ENCODE data around the gene RGPD6.
"Not testable (repeated sequence)": the region's sequence is repeated elsewhere in the genome, so short reads cannot be mapped to it uniquely, and the experiment has no call there.

RGPD6 gene

DNA sequence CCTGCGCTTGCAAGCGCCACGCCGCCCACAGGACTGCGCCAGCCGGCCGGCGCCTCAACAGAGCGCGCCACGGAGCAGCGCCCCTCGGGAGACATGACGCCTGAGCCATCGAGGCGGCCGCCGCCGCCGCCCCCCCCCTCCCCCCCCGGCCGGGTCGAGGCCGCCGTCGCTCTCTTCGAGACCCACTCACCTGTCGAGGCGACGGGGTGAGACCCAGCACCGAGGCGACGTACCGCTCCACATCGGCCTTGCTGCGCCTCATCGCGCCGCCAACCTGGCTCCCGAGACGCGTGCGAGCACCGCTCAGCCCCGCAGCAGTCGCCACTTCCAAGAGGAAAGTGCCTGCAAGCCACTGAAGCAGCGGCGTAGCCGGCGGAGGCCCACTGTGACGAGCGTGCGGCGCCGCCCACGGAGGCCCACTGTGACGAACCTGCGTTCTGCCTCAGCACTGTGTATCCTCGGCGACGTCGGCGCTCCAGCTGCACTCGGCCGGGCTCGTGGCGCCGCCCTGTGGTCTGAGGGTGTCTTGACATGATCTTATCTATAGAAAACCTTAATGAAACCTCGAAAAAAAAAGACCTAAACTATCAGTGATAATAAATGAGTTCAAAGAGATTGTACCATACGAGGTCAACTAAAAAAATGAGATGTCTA, at the start of gene RGPD6:
RGPD6 (minus strand) TSS at position 460 of the 654 bp plus-strand sequence; CDS start at position 262, 198 bp downstream.
- DNase-seq = not testable (repeated sequence)

DNA sequence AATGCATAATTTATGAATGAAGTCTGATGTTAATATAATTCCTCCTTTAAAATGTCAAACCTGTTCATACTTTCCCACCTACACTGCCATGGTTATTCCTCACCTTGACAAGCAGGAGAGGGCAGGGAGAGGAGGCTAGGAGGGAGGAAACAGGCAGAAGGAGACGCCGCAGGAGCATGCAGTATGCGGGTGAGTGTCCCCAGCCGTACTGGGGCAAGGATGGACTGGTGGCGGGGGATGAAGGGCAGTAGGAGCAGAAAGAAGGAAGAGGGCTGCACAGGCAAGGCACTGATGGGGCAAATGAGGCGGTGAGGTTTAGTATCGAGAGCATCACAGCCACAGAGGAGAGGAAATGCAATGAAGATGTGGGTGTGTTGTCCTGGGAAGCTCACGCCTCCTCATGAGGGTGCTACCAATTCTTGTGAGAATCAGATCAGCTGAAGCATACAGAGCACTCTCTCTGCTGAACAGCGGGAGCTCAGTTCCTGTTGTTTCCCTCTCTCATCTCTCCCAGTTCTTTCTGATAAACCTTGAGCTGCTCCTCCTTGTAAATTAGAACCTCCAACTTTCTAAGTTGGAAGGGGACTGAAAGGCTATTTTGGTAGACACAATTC, 42.4 kb upstream of the RGPD6 start:
- DNase-seq = not testable (repeated sequence)

DNA sequence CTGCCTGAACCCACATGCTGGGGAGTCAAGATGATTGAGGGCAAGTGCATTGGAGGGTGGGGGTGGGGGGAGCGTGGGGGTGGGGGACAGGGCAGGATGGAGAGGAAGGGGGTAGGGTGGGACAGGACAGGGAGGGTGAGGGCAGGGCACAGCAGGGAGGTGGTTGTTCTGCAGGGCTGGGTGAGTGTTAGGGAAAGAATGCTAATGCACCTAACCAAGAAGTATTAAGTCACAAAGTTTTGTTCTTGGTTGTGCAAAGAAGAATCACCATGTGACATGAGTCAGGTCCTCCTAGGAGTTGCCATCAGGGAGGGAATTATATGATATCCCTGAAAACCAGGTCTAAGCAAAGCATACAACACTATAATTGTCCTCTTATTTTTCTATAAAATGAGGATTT, 36.9 kb upstream of the RGPD6 start:
- not testable (repeated sequence) for DNase-seq

DNA sequence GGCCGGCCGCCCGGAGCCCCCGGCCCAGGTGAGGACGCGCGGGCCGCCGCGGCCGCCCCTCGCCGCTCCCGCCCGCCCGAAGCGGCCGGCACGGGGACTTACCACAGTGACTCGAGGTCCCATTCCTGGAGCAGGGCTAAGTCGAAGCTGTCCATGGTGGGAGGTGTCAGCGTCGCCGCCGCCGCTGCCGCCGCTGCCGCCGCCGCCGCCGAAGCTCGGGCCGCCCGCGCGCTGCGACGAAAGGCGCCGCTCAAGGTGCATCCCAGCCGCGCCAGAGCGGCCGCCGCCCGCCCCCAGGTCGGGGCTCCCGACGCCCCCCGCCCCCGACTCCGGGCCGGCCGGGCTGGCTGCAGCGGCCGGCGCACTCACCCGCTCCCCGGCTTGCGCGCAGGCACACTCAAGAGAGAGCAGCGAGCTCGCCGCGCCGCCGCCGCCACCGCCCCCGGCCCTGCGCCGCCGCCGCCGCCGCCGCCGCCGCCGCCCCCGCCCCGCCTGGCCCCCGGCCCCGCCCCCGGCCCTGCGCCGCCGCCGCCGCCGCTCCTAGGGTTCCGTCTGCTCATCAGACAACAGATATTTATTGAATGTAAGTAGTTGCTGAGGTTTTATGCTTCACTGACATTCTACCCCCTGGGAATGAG, 33.7 kb upstream of the RGPD6 start:
- DNase-seq = not testable (repeated sequence)

DNA sequence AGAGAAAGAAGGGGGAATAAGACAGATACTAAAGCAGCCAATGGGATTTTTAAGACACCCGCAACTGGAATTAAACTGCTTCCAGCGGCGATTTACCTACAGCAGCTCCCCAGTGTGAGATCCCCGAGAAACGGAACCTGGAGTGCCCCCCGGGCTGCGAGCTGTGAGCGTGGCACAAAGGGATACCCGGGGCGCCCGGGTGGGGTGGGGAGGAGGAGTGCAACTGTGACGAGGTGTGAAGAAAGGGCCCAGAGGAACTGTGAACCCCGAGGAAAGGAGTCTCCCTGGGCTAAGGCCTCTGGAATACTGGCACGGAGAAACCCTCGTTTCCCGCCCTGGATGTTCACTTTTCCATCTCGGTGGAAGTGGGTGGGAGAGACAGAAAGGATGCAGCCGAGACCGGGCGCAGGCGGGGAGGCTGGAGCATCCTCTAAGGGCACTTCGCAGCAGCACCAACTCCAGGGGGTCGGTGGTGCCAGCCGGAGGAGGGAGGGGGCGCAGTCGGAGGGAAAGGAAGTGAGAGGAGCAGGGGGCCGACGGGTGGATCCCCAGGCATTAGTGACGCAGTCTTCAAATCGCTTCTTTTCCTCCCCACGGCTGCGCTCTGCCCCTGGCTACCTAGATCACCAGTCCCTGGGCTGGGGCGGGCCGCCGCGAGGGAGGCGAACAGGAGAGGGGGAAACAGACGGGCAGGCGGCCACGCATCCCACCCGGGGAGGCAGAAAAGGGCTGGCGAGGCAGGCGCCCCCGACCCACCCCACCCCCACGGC, 33.0 kb upstream of the RGPD6 start:
- not testable (repeated sequence) for DNase-seq

DNA sequence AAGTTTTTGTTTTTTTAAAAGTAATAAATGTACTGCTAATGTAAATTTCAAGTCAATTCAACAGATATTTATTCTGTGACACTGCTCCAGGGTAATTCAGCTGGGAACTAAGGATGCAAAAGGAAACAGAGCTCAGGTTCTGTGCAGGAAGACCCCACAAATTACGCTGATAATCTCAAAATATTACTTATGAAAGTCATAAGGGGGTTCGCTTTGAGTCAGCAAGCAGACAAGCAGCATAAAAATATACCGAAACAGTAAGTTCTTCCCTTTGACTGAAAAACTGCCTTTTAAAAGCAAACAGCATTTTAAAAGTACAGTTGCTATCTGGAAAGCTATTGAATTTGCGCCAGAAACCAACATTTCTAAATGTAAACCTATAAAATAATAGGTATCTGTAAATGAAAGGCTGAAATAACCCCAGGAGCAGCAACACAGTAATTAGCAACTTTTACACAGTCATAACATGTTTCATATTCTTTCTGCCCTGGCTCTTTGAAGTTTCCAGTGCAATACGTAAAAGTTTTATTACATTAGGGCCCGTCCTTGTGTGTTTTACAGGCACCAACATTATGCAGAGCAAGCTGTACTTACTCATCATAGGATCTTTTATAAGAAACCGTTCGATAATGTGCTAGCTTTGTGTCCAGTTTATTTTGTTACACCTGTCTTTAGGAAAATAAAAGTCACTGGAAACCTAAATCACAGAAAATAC, 31.9 kb upstream of the RGPD6 start:
- DNase-seq = not testable (repeated sequence)

DNA sequence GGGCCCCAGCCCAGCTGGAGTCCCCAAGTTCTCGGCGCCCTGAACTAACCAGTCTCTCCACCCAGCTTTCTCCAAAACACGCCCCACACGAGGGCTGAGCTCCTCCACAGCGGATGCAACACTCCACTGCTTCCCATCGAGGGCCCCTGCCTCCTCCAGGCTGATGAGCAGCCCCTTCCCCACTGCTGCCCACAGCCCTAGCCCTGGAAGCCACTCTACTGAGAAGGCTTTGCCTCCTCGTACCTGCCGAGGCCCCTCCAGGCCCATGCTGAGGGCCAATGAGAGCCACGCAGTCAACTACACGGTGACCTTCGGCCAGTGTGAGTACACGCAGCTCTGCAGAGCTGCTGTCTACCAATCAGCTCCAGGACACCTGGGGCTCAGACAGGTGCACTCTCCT, 28.0 kb upstream of the RGPD6 start:
- DNase-seq = not testable (repeated sequence)

DNA sequence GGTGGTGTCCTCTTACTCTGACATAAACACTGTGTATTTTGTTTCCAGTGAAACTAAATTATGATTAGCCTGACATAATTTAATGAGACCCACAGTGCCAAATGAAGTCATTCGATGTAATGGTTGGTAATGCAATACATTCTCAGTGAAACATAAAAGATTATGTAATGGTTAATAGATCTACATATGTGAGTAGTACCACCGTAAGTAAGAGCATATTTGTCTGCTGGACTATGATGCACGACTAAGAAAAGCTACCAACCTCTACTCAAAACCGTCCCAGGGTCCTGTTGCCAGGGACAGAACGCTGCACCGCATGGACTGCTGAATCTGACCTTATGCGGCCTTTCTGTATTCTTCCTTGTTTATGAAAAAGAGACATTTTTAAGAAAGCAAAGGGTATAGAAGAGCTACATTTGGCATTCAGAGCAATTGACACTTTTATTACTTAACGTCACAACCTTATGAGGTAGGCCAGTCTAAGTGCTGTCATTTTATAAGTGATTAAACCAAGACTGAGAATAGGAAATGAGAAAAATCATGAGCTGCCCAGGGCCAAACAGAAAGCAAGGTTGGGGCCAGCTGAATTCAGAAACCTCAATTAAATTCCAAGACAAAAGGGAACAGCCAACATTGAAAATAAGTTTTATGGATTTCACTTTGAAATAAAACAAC, 27.0 kb upstream of the RGPD6 start:
- DNase-seq = not testable (repeated sequence)

DNA sequence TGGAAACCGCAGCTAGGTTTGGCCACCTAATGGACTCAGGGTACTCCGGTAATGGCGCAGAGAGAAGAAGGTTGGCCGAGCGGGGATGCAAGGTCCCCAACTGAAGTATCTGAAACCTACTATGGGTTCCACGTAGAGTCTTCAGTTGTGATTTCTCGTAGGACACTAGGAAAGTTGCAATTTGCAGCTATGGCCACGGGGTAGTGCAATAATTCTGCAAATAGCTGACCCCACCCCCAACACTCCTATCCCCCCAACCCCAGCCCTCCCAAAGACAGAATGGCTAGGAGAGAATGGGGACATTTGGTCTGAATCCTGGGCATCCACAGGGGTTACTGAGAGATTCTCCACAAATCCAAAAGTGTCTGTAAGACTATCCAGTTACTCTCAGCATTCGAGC, 25.1 kb upstream of the RGPD6 start:
- not testable (repeated sequence) for DNase-seq

DNA sequence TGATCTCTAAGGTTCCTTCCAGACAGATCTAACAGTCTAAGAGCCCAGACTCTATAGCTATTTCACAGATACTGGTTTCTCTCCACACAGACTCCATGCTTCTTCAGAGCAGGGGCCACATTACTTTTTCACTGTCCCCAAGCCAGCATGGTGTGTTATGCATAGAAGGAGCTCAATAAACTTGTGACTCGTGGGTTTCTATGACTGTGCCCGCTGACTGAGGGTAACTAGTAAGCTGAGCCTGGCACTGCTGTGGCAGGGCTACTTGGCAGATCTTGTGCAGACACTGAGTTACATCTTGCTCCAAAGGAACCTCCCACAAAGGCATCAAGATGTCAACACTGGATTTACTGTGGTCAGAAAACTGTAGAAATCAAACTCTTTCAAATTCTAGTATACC, 15.0 kb upstream of the RGPD6 start:
- DNase-seq = not testable (repeated sequence)

DNA sequence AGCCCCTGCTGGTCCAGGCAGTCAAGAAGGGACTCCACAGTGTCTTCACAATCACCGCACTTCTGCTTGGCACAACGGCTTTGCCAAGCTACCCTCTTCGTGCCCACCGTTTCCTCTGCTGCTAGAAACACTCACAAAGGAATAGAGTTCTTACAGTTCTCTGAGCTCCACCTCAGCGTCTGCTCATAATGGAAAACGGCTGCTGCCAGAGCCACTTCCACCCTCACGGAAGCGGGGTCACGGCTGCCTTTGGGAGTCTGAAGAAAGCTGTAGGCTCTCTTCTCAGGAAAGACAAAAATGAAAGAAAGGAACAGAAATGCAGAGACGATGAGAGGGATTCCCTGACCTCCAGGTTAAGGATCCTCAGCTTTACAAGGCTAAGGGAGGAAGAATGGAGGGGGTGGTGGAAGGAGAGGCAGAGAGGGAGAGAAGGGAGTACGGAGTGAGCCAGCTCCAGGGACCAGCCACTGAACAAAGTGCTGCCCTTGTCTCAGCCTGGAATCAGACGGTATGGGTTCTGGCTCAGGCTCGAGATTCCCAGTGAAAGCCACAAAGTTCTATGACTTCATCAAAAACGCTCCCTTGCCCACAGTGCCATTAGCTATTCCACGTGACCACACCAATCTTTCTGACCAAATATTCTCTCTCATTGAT, 12.8 kb upstream of the RGPD6 start:
- DNase-seq = not testable (repeated sequence)

DNA sequence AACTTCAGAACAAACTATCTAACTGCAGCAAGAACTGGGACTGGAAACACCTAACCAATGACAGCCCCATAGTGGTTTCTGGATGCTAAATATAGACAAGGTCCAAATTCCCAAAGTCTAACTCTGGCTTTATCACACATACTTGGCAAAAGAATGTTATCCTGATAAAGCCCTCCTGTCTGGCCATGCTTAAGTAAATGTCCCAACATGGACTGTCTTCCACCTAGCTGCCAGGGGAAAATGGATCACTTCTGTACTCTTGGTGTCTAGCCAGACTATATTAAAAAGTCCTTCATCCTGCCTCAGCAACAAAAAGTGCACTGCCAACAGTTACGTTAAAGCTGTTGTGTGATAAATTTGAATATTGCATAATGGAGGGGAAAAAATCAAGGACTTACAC, 11.5 kb upstream of the RGPD6 start:
- DNase-seq = not testable (repeated sequence)

DNA sequence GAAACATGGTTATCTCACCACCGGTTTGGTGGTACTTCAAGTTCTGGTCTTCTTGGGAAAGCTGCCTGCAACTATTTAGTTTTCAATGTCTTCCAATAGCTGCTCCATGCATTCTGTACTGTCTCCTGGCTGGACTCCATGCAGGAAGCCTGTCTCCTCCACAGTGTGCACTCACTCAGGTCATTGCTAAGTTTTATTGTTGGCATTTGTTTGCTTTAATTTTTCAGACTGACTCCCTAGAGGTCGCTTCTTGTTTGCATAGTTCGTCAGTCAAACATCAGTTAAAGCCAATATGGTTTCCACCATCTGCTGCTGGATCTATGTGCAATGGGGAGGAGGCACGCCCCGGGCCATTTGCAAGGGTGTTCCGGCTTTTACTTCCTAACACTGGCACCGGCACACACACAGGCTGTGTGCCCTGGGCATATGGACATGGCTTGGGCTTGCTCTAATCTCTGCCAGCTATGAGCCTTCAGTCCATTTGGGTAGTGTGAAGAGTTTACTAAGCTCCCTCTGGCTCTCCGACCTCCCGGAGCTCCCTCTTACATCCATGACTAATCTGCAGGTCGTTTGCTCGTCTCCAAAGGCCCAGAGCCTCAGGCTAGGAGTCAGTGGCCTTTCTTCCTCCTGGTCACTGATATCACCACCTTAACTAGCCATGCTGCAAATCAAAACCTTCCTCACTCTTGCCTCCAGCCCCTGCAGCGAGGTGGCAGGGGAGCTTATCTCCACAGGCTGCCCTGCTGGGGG, 2.4 kb upstream of the RGPD6 start:
- DNase-seq = not testable (repeated sequence)

DNA sequence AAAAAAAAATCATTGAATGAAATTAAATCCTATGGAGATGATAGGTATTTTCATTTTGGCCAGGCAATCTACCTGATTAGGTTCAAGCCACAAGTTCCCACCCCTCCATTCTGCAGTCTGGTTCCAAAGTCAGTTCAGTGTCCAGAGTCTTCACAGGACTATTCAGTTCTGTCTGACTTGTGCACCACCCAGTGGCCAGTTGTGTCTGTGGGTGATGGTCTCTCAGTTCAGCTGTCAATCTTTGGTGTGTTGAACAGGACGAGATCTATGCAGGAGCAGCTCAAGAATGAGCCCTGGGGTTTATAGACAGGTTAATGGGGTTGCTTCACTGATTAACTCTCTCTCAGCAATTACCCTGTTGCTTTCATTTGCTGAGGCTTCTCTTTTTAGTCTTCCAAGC, 1.4 kb upstream of the RGPD6 start:
- not testable (repeated sequence) for DNase-seq

DNA sequence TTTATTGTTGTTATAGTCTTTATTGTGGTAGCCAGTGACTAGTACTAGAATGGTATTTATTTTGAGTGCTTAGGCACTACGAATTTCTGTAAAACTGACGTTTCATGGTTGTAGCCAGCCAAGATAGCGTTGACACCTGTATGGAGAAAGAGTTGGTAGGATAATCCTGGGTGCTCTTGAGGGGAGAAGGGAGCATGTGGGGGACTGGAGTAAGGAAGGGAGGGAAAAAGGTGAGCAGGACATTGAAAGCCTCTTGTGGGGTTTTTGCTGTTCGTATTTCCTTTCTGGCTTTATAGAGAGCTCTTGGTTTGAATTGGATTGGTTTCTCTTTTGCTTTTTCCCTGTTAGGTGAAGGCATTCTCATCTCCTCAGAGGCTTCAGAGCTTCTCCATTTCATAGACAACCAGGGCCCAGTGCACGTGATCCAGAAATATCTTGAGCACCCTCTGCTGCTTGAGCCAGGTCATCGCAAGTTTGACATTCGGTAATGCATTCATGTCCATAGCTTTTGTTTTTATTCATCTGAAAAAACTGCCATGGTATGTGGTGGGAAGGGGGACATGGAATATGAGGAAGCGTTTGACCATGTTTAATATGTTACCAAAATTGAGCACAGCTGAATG, 77.2 kb downstream of the RGPD6 start:
- not testable (repeated sequence) for DNase-seq

DNA sequence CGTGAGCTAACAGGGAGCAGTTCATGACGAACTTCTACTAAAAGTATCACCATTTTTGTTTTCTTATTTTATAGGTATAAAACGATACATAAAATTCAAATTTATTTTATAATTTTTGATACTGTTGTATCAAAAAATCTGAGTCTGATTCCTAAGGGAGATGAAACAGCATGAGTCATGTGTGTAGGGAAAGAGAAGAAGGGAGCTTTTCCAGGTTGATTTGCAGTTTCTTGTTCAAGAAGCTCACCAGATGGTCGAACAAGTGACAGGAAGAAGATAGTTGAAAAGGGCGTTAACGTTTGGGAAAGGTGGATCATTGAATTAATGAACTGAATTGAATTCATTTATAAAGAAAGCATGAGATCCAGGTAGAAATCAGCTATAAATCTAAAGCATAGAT, 81.0 kb downstream of the RGPD6 start:
- DNase-seq = not testable (repeated sequence)

DNA sequence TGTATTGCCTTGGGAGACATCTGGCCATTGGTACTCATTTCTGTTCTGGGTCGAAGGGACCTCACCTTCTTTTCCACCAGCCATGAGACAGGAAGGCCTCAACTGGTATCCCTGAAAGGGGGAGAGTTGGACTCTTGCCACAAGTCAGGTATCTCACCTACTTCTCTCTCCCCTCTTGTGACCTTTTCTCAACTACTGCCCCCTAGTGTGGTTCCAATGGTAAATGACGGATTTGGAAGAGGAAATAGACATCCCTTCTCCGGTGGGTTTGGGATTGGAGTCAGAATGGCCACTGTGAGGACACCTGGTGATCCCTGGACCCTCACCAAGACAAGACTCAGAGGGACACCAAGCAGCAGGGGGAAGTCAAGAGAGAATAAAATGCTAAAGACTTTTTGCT, 82.5 kb downstream of the RGPD6 start:
- DNase-seq = not testable (repeated sequence)

DNA sequence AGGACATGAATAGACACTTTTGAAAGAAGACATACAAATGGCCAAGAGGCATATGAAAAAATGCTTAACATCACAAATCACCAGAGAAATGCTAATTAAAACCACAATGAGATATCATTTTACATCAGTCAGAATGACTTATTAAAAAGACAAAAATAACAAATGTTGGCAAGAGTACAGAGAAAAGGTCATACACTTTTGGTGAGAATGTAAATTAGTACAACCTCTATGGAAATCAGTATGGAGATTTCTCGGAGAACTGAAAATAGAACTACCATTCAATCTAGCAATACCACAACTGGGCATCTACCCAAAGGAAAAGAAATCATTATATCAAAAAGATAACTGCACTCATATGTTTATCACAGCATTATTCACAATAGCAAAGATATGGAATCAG, 88.0 kb downstream of the RGPD6 start:
- not testable (repeated sequence) for DNase-seq

DNA sequence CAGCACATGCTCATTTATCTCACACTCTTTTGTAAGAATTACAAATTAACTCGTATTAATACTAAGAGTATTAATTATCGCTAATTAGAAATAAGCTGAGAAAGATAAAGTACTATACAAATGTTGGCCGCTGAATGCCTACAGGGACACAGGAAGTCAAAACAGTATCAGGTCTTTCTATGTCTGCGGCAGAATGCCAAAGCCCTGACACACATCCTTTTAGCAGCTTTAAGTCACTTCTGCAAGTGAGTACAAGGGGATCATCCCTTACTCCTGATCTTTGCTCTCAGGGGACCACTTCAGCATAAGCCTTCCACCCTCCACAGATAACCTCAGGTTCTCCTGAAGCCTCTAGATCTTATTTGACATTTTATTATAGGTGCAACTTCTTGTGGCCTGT, 94.3 kb downstream of the RGPD6 start:
- not testable (repeated sequence) for DNase-seq

DNA sequence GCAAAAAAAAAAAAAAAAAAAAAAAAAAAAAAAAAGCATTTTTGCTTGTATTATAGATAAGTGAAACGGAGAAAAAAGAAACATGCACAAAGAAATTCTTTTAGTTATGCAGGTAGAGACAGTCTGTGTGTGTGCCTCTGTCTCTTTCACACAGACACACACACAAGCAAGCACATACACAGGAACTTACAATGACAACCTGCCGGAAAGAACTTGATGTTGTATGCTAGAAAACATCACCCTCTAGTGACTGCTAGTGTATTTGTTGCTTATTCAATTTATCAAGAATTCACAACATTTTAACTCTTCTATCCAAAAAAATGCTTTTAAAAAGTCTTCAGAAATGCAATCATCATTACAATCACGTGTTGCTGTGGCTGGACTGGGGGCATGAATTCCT, 95.8 kb downstream of the RGPD6 start:
- not testable (repeated sequence) for DNase-seq
